ENCODE measurements around the gene WNT7A. TPM values are rescaled to one million over a fixed set of nuclear protein-coding genes. Genes with fewer than 3 reads are reported as not detected.

Gene WNT7A
- total and polyA plus RNA-seq, 4 donors, result not detected

- no peak overlapping the region for H3K27ac ChIP-seq (ENCODE audit: low read depth in 1 of 2, low read length in 2 of 2)
- no peak overlapping the region for H3K9ac ChIP-seq (ENCODE audit: low read depth in 1 of 2, low read length in 2 of 2)
- H3K27me3 ChIP-seq (ENCODE audit: control insufficient read depth in 4 of 4, insufficient read depth in 4 of 4, low read length in 3 of 4), result peaks cover 0 to 2% (median 0%) of the 10 kb centered on the region in 4 donors
- H3K4me3 ChIP-seq (ENCODE audit: low read depth in 1 of 3, low read length in 3 of 3), result no peak overlapping the region
- H3K9me3 ChIP-seq (ENCODE audit: control insufficient read depth in 4 of 4, low read length in 3 of 4), result peaks cover 0 to 3% (median 0%) of the 10 kb centered on the region in 4 donors
- no peak for TF ChIP-seq ATF3 (IDR thresholded peaks at IDR 0.05)
- 54% methylated on average over 10 of the region's 10 CpGs for WGBS
- no peak for DNase-seq (ENCODE audit: low spot score)
- H3K36me3 ChIP-seq (ENCODE audit: control insufficient read depth in 4 of 4, insufficient read depth in 3 of 4, low read depth in 1 of 4, low read length in 3 of 4), result no peaks in the 10 kb centered on the region
- H3K4me1 ChIP-seq (ENCODE audit: control insufficient read depth in 4 of 4, insufficient read depth in 4 of 4, low read length in 3 of 4), result no peaks in the 10 kb centered on the region
Observed at GRCh38 chr3:13844911-13845310, 35.0 kb downstream of the WNT7A start.

GRCh38 chr3:13844286-13844685, 35.6 kb downstream of the WNT7A start:
- H3K9me3 ChIP-seq (ENCODE audit: control insufficient read depth in 4 of 4, low read length in 3 of 4), result peaks cover 0 to 3% (median 0%) of the 10 kb centered on the region in 4 donors
- TF ChIP-seq CTCF (IDR thresholded peaks at IDR 0.05; ENCODE audit: low read depth, low read length, missing input control) (no peak), GABPA (IDR thresholded peaks at IDR 0.05 in 1 of 2, conservative IDR thresholded peaks at IDR 0.05 in 1 of 2) (no peak), HNF4A (conservative IDR thresholded peaks at IDR 0.05) (no peak), REST (IDR thresholded peaks at IDR 0.05) (no peak), FOXA2 (IDR thresholded peaks at IDR 0.05) (no peak)
- H3K36me3 ChIP-seq (ENCODE audit: control insufficient read depth in 4 of 4, insufficient read depth in 3 of 4, low read depth in 1 of 4, low read length in 3 of 4), result no peaks in the 10 kb centered on the region
- no peaks in the 10 kb centered on the region for H3K4me1 ChIP-seq (ENCODE audit: control insufficient read depth in 4 of 4, insufficient read depth in 4 of 4, low read length in 3 of 4)
- H3K4me3 ChIP-seq (ENCODE audit: low read depth in 1 of 3, low read length in 3 of 3), result no peak overlapping the region
- no peak for DNase-seq (ENCODE audit: low spot score)
- 84% methylated on average over 5 of the region's 5 CpGs for WGBS
- H3K9ac ChIP-seq (ENCODE audit: low read depth in 1 of 2, low read length in 2 of 2), result no peak overlapping the region
- no peak overlapping the region for H3K27ac ChIP-seq (ENCODE audit: low read depth in 1 of 2, low read length in 2 of 2)
- peaks cover 0 to 2% (median 0%) of the 10 kb centered on the region in 4 donors for H3K27me3 ChIP-seq (ENCODE audit: control insufficient read depth in 4 of 4, insufficient read depth in 4 of 4, low read length in 3 of 4)

GRCh38 chr3:13843351-13843750, 36.5 kb downstream of the WNT7A start:
- Histone ChIP-seq H3K9ac (ENCODE audit: low read depth in 1 of 2, low read length in 2 of 2) (no peak overlapping the region), H3K4me3 (ENCODE audit: low read depth in 1 of 3, low read length in 3 of 3) (no peak overlapping the region), H3K9me3 (ENCODE audit: control insufficient read depth in 4 of 4, low read length in 3 of 4) (no peaks in the 10 kb centered on the region), H3K27ac (ENCODE audit: low read depth in 1 of 2, low read length in 2 of 2) (no peak overlapping the region), H3K4me1 (ENCODE audit: control insufficient read depth in 4 of 4, insufficient read depth in 4 of 4, low read length in 3 of 4) (no peaks in the 10 kb centered on the region), H3K27me3 (ENCODE audit: control insufficient read depth in 4 of 4, insufficient read depth in 4 of 4, low read length in 3 of 4) (peaks cover 0 to 2% (median 0%) of the 10 kb centered on the region in 4 donors), H3K36me3 (ENCODE audit: control insufficient read depth in 4 of 4, insufficient read depth in 3 of 4, low read depth in 1 of 4, low read length in 3 of 4) (no peaks in the 10 kb centered on the region)
- no peak for TF ChIP-seq RAD21 (IDR thresholded peaks at IDR 0.05)
- no peak for TF ChIP-seq CTCF (IDR thresholded peaks at IDR 0.05; ENCODE audit: low read depth, low read length, missing input control)
- no peak for TF ChIP-seq REST (IDR thresholded peaks at IDR 0.05)
- TF ChIP-seq FOXA2 (IDR thresholded peaks at IDR 0.05), result no peak
- TF ChIP-seq ATF3 (IDR thresholded peaks at IDR 0.05), result no peak
- no peak for TF ChIP-seq ZBTB33 (IDR thresholded peaks at IDR 0.05)
- TF ChIP-seq JUND (IDR thresholded peaks at IDR 0.05), result no peak
- no peak for TF ChIP-seq GABPA (IDR thresholded peaks at IDR 0.05 in 1 of 2, conservative IDR thresholded peaks at IDR 0.05 in 1 of 2)
- TF ChIP-seq HNF4A (conservative IDR thresholded peaks at IDR 0.05), result no peak
- no peak for TF ChIP-seq FOXA1 (IDR thresholded peaks at IDR 0.05)
- 74% methylated on average over 5 of the region's 5 CpGs for WGBS
- no peak for DNase-seq (ENCODE audit: low spot score)

Measured in liver (tissue), 9 donors.